ENCODE data around the gene FAM193A. TPM values are rescaled to one million over a fixed set of nuclear protein-coding genes. Genes with fewer than 3 reads are reported as not detected.
"Not testable (repeated sequence)": the region's sequence is repeated elsewhere in the genome, so short reads cannot be mapped to it uniquely, and the experiment has no call there.

FAM193A gene
- total RNA-seq, 1 experiment from 2014 or later = 11.1 TPM

DNA sequence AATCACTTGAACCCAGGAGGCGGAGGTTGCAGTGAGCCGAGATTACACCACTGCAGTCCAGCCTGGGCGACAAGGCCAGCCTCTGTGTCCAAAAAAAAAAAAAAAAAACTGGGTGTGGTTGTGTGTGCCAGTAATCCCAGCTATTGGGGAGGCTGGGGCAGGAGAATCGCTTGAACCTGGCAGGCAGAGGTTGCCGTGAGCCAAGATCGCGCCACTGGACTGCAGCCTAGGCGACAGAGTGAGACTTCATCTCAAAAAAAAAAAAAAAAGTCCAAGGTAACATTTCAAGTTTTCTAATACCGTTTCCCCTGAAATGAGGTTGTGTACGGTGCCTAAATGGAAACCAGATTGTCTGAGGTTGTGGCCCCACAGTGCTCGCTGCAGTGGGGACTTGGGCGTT is 35.6 kb downstream of the FAM193A start:
- DNase-seq (ENCODE audit: low read depth) = no peak

DNA sequence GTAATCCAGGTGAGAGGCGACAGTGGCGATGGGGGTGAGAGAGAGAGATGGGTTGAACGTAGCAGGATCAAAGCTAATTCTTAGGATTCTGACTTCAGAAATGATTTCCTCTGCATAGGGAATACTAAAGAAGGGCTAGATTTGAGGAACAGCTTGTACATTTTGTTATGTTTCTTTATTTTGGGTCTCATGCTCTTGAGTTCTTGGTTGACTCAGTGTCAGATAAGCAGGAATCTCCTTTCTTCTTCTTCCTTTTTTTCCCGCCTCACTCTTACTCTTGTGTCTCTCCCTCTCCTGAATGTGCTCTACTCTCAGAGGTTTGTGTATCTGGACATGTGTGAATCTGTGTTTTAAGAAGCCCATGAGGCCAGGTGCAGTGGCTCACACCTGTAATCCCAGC is 36.4 kb downstream of the FAM193A start:
- DNase-seq (ENCODE audit: low read depth) = no peak

DNA sequence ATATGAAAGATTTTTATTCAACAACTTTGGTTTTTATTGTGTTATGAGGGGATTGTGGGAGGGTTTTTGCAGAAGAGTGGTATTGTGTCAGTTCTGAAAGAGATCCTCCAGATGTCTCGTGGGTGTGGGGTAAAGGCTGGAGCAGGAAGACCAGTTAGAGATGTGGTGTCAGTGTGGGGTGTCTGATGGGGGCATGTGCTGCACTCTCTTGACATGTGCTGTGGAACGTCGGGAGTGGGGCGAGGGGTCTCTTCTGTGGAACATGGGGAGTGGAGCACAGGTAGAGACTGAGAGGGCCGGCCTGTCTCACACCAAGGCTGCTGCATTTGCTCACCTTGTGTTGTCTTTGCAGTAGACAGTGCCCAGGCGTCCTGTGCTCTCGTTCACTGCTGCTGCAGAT is 37.6 kb downstream of the FAM193A start:
- DNase-seq (ENCODE audit: low read depth) = no peak

DNA sequence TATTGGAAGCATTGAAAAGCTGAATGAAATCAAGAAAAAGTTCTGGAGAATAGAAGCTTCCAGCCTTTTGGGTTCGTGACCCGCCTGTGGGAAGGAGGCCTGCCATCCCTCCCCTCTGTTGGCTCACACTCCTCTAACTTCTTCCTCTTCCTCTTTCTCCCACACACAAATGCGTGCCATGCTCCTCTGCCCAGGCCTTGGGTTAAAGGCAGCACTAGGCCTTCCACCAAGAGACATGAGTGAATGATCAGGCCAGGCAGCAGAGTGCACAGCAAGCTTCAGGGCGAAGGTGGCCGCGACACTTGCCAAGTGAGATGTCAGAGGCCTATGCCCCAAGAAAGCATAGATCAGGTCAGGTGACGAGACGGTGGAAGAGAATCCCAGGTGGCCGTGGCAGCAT is 38.4 kb downstream of the FAM193A start:
- DNase-seq (ENCODE audit: low read depth) = no peak

DNA sequence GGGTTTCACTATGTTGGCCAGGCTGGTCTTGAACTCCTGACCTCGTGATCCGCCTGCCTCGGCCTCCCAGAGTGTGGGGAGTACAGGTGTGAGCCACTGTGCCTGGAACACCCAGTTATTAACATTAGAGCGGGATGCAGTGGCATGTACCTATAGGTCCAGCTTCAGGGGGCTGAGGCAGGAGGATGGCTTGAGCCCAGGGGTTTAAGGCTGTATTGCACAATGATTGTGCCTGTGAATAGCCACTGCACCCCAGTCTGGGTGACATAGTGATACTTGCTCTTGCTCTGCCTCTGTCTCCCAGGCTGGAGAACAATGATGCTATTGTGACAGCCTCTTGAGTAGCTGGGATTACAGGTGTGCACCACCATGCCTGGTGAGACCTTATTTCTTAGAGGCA is 39.8 kb downstream of the FAM193A start:
- no peak for DNase-seq (ENCODE audit: low read depth)

DNA sequence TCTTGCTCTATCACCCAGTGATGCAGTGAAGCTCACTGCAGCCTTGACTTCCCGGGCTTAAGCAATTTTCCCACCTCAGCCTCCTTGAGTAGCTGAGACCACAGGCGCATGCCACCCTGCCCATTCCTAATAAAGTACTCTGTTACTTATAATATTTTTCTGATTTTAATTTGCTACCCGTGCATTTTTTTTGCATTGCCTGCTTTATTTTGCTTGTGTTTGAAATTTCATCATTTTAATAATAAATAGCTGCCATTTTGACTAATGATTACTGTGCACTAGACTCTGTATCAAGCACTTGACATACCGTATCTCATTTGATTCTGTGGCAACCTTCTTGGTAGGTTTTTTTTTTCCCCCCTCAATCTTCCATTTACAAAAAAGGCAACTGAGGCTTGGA is 41.7 kb downstream of the FAM193A start:
- no peak for DNase-seq (ENCODE audit: low read depth)

DNA sequence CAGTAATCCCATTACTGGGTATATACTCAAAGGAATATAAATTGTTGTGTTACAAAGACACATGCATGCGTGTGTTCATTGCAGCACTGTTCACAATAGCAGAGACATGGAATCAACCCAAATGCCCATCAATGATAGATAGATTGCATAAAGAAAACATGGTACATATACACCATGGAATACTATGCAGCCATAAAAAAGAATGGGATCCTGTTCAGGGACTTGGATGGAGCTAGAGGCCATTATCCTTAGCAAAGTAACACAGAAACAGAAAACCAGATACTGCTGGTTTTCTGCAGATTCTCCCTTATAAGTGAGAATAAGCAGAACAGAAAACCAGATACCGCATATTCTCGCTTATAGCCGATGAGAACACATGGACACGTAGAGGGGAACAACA is 43.5 kb downstream of the FAM193A start:
- DNase-seq (ENCODE audit: low read depth) = no peak

DNA sequence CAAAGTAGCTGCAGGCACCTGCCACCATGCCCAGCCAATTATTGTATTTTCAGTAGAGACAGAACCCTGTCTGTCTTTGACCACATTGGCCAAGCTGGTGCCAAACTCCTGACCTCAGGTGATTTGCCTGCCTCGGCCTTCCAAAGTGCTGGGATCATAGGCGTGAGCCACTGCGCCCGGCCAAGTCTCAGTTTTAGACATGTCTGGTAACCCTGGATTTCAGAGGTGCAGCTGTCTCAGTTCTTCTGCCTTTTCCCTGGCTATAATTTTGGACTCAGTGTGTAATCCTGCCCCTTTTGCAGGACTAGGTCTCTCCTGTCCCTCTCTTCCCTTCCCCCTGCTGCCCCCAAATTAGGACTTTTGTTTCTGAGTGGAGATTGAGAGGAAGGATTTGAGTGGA is 46.6 kb downstream of the FAM193A start:
- DNase-seq (ENCODE audit: low read depth) = no peak

DNA sequence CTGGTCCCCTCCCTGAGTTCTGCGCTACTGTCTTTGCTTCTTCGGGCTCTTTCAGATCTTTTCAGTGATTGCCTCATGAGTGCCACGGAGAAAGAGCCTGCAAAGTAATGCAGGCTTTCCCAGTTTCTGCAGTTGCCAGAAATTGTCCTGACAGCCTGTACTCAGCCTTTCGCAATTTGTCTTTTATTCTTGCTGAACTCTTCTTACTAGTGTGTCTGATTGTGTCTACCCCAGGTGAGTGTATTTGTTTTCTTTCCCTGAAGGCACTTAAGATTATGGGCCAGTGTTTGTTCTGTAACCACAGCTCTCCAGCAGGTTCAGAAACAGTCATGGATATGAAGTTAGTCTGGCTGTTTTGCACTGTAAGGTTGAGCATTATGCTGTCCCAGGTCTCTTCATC is 47.1 kb downstream of the FAM193A start:
- DNase-seq (ENCODE audit: low read depth) = no peak

DNA sequence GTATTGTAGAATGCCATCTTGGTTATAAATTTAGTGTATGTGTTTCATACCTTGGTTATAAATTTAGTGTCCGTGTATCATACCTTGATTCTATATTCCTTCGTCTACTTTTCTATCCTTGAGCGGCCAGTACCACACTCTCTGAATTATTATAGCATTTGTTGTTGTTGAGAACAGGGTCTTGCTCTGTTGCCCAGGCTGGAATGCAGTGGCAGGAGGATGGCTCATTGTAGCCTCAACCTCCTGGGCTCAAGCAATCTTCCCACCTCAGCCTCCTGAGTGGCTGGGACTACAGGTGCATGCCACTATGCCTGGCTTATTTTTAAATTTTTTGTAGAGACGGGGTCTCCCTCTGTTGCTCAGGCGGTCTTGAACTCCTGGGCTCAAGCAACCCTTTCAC is 50.1 kb downstream of the FAM193A start:
- no peak for DNase-seq (ENCODE audit: low read depth)

DNA sequence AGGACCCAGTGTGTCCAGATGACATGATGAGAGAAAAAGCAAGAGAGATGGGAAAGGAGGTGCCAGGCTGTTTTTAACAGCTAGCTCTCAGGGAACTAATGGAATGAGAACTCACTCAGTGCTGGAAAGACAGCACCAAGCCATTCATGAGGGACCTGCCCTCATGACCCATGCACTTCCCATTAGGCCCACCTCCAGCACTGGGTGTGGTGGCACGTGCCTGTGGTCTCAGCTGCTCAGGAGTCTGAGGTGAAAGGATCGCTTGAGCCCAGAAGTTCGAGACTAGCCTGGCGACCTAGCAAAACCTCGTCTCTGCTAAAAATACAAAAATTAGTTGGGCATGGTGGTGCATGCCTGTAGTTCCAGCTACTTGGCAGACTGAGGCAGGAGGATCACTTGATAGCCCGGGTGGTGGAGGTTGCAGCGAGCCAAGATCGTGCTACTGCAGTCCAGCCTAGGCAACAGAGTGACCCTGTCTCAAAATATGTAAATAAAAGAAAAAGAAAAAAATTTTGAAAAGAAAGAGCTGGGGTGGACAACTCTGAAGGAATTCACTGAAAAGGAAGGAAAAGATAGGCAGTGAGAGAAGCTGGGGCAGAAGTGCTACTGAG is 50.9 kb downstream of the FAM193A start:
- no peak for DNase-seq (ENCODE audit: low read depth)

DNA sequence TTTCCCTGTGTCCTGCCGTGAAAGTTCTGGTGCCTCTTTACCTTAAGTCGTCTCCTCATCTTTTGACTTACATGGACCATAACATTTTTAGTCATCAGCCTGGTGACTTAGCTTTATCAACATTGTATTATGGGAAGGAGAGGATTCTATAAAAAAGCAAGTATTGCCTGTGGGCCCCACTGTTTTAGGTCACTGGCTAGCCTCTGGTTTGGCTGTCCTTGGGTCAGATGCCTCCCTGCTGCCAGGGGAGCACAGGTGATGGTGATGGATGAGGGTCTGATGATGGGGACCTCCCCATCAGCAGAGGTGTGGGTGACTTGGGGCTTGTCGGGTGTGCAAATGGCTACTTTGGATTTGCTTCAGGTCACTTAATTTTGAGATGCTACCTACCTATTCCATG is 51.8 kb downstream of the FAM193A start:
- no peak for DNase-seq (ENCODE audit: low read depth)

DNA sequence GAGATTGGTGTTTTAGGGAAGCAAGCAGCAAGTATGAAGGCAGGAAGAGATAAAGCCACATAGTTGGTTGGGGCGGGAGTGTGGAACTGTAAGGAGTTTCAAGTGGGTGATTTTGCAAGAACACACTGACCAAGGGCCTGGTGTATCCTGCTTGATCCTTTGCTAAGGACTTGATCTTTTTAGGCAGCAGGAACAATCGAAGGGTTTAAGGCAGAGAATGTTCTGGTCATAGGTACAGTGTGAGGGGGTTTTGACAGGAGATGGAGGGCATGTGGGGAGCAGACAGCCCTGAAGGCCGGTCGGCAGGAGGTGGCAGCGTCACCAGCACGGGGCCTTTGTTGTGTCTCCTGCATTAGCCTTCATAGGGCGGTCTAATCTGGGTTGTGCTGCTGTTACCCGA is 54.7 kb downstream of the FAM193A start:
- no peak for DNase-seq (ENCODE audit: low read depth)

DNA sequence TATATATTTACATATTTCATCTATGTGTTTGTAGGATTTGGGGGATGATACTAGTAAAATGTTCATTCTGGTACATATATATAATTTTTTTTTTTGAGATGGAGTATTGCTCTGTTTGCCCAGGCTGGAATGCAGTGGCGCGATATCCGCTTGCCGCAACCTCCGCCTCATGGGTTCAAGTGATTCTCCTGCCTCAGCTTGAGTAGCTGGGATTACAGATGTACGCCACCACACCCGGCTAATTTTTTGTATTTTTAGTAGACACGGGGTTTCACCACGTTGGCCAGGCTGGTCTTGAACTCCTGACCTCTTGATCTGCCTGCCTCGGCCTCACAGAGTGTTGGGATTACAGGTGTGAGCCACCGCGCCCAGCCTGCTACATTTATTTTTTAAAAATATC is 55.6 kb downstream of the FAM193A start:
- not testable (repeated sequence) for DNase-seq (ENCODE audit: low read depth)

DNA sequence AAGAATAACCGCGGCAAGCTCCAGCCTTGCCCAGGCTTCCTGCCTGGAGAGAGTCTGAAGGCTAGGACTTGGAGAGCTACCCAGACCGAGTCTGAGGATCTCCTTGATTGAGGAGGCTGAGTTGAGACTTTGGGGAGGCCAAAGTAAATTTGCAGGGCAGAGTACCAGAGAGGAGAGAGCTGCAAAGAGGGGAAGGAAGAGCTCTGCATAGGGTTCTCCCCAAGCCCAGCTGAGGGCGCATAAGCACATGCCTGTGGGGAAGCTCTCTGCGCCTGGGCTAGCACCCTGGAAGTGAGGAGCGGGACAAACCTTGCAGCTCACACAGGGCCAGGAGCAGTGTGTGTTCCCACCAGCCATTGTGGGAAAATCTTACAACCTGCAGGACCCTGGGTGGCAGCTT is 56.1 kb downstream of the FAM193A start:
- no peak for DNase-seq (ENCODE audit: low read depth)

DNA sequence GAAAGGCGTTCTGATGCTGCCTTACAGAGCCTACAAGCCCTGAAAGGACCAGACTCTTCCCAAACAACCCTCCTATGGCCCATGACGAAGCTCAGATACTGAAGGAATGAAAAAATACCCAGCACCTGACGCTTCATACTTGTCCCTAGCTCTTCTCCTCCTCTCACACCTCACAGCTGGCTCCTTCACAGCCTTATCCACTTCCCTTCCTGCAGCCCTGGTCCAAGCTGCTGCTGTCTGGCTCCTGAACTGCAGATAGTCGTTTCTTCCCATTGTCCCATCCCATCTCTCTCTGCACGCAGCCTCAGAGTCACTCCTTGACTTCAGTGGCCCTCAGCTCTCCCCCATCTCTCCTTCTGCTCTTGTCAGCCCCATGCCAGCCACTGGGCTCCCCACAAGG is 56.6 kb downstream of the FAM193A start:
- DNase-seq (ENCODE audit: low read depth) = no peak

DNA sequence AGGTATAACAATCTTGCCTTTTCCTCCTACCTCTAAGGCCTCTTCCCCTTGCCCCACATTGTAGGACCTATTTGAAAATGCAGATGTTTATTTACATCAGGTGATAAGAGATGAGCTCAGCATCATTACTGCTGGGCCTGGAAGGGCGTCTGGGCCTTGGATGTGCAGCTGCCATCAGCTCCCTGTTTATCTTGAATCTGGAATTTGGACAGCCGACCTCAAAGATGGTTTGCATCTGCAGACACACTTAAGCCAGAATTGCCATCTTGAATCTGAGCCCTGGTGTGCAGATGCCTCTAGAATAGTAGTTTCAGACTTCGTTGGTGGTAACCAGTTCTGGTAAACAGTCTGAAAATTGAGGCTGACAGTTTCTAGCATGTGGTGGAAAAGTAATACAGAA is 59.0 kb downstream of the FAM193A start:
- no peak for DNase-seq (ENCODE audit: low read depth)

DNA sequence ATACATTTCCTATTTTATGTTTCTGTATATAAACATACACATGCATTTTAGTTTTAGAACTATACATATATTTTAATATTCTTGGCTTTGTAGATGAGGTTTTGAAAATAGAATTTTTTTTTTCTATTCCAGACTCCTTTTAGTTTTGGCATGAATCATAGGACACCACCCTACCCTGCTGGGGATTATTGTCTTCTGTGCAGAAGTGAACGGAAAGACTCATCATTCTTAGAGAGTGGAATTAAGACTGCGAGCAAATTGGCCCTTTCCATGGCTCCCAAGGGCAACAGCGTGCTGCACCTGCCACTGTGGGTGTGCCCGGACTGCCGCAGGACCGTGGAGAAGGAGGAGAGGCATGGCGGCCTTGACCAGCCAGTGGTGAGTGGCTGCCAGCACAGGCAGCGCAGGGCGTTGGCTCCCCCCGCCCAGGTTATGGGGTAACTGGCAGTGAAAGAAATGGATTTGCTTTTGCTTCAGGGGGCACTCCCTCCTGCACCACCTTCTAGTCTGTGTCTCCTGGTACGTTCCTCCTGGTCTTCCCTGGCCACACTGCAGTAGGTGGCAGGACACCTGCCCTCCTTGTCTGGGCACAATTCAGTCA is 59.6 kb downstream of the FAM193A start:
- no peak for DNase-seq (ENCODE audit: low read depth)

DNA sequence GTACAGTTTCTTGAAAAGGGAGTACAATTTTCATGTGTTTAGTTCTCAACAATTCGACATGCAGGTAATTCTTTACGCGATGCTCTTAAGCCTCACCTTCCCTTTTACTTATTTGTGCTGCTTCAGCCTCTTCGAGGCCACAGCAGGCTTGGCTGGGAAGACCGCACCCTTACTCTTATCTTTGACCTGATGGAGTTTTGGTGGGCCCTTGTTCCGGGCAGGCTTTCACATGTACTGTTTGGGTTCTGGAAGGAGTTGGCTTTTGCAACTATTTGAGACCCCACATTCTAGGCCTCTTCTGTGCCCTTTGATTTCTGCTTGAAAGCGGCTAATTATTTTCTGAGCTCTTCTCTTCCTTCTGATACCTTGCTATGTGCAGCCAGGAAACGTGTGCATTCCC is 60.2 kb downstream of the FAM193A start:
- no peak for DNase-seq (ENCODE audit: low read depth)

DNA sequence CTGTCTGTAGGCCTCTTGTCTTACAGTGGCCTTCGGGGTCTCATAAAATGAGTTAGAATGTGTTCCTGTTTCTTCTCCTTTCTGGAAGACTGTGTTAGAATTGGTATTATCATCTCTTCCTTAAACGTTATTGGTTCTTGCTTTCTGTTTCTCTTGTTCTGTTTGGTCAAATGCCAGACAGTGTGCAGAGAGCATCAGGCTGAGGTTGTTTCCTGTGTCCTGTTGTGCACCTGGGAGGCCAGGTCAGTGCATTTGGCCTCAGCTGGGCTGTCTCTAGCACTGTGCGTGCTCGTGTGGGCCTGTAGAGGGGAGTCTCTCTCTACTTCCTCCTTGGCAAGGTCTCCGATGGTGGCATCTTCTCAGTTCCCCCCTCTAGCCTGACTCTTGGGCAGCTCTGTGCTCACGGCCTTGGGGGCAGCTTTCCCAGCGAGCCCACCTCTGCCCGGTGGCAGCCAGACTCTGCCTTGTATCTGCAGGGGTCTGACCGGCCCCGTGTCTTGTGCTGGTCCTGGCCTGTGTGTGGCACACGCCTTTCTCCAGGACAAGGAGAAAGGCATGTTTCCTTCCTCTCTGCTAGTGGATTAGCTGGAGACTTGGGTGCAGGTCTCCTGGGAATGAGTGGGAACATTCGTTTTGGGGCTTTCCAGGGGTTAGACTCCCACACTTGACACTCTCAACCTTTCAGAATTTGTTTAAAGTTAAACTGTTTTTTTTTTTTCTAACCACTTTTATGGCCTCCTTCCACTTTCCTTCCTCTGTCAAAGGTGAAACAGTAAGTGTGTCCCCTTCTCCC is 62.3 kb downstream of the FAM193A start:
- no peak for DNase-seq (ENCODE audit: low read depth)

DNA sequence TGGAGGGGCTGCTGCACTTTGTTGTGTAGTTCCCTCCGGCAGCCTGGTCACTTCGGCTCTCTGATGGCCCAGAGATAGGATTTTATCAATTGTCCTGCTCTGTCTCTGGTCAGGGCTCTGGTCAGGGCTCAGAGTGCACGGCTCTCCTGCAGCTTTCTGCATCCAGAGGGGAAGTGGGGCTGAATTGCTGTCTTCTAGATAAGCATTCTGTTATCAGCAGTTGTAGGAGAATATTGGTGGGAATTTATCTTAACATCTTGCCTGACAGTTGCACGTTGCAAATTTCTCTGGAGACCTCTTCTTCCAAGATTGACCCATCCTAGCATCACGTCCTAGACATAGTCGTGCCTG is 62.8 kb downstream of the FAM193A start:
- no peak for DNase-seq (ENCODE audit: low read depth)

DNA sequence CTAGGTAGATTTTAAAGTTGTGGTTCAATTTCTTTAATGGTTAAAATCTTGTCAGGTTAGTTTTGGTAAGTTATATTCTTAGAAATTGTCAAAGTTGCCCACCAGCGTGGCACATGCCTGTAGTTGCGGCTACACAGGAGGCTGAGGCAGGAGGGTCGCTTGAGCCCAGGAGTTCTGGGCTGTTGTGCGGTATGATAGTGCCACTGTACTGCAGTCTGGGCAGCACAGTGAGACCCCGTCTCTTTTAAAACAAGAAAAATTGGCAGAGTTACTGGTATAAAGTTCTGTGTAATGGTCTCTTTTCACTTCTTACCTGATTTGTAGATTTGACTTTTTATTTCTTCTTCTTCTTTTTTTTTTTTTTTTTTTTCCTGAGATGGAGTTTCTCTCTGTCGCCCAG is 64.4 kb downstream of the FAM193A start:
- DNase-seq (ENCODE audit: low read depth) = no peak

DNA sequence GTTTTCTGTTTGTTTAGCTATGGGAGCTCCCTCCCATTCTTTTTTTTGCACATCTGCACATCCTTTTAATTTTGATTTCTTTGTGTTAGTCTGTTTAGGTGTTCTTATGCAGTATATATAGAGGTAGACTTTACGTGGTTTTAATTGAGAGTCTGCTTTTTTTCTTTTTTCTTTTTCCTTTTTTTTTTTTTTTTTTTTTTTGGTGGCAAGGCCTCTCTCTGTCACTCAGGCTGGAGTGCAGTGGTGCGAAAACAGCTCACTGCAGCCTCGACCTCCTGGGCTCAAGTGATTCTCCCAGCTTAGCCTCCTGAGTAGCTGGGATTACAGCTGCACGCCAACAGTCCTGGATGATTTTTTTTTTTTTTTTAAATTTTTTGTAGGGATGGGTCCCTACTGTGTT is 68.2 kb downstream of the FAM193A start:
- DNase-seq (ENCODE audit: low read depth) = no peak

Measured in HT1080 (cell line).